HCT116 (cell line): Measurements from ENCODE around the gene MYZAP. TPM values are rescaled to one million over a fixed set of nuclear protein-coding genes. Genes with fewer than 3 reads are reported as not detected.

Experiments
- ATAC-seq: fragments of 200-7000 bp; cut with Tn5 transposase; 2 replicates; pipeline ENCODE4 v1.9.1; 2020; ENCODE audit warnings: mild to moderate bottlenecking, moderate library complexity
- BruUV-seq: library from RNA; stranded (reverse); fragments of 400-500 nt; replicated peaks from 2 replicates; lab custom pipeline; 2021; lab: Mats Ljungman, UMichigan
- CTCF ChIA-PET: fragments of 300-600 bp; sonication (Branson Sonifier 250); formaldehyde crosslinking; loops from one replicate; lab custom pipeline; 2021; ENCODE audit warnings: antibody characterized with exemption; lab: Charles Lee
- POLR2A ChIA-PET: fragments of 300-600, 350-600 bp; sonication (Branson Sonifier 250); formaldehyde crosslinking; loops from one replicate; lab custom pipeline; 2021; ENCODE audit warnings: antibody characterized with exemption; lab: Charles Lee
- RAD21 ChIA-PET, 2 experiments: fragments of 300-600 bp; sonication (Branson Sonifier 250); formaldehyde crosslinking; loops; one replicate each; lab custom pipeline; 2023; ENCODE audit warnings: low total read pairs in 2 of 2; ENCODE audit not compliant: uncharacterized antibody in 2 of 2, unreplicated experiment in 2 of 2, low non-redundant PET in 1 of 2; lab: Charles Lee
- DNase-seq: peaks from one replicate; pipeline ENCODE4 v3.0.0-alpha.2; 2010; ENCODE audit warnings: low read depth, low spot score
- H2AFZ ChIP-seq: fragments of 200-600 bp; shearing (Covaris generic), sonication (generic); 2 replicates; pipeline ENCODE4 v1.6.1; 2017; ENCODE audit warnings: low read depth, mixed run types, mixed read lengths, antibody characterized with exemption, low read length; ENCODE audit not compliant: poor library complexity, severe bottlenecking
- H3K27ac ChIP-seq: 2 replicates; pipeline ENCODE4 v1.5.1; 2012; ENCODE audit warnings: low read depth, low read length
- H3K27me3 ChIP-seq: fragments of 200-600 bp; sonication (generic); 2 replicates; pipeline ENCODE4 v1.6.1; 2016; ENCODE audit warnings: mixed run types, low read length, mixed read lengths; ENCODE audit not compliant: insufficient read depth
- H3K36me3 ChIP-seq, 2 experiments: fragments of 200-500 bp in 1 of 2; fragments of 200-600 bp in 1 of 2; sonication (Bioruptor generic) in 1 of 2; sonication (generic) in 1 of 2; 2 replicates each; pipeline versions ENCODE4 v1.5.1 to v1.6.1; 2014 to 2016; ENCODE audit warnings: low read length in 2 of 2, inconsistent platforms in 1 of 2, mixed read lengths in 1 of 2, mixed run types in 1 of 2; ENCODE audit not compliant: insufficient read depth in 2 of 2, control insufficient read depth in 1 of 2
- H3K4me1 ChIP-seq, 2 experiments: fragments of 200-600 bp in 1 of 2; sonication (generic) in 1 of 2; 2 replicates each; pipeline versions ENCODE4 v1.5.1 to v1.6.1; 2012 to 2017; ENCODE audit warnings: low read length in 2 of 2, inconsistent platforms in 1 of 2, mild to moderate bottlenecking in 1 of 2, mixed read lengths in 1 of 2, mixed run types in 1 of 2, moderate library complexity in 1 of 2; ENCODE audit not compliant: insufficient read depth in 2 of 2, control insufficient read depth in 1 of 2
- H3K4me2 ChIP-seq: fragments of 200-600 bp; sonication (generic); 2 replicates; pipeline ENCODE4 v1.6.1; 2017; ENCODE audit warnings: mixed run types, low read length, mixed read lengths
- H3K4me3 ChIP-seq, 2 experiments: fragments of 200-600 bp in 1 of 2; sonication (generic) in 1 of 2; replicated peaks in 1 of 2; 2 replicates each; pipeline ENCODE4 v1.5.1; 2011 to 2016; ENCODE audit warnings: low read length in 2 of 2, control low read depth in 1 of 2, low read depth in 1 of 2, mild to moderate bottlenecking in 1 of 2, mixed read lengths in 1 of 2, mixed run types in 1 of 2
- H3K79me2 ChIP-seq: fragments of 200-600 bp; sonication (generic); 2 replicates; pipeline ENCODE4 v1.6.1; 2017; ENCODE audit warnings: mild to moderate bottlenecking, mixed run types, low read length, moderate library complexity, mixed read lengths; ENCODE audit not compliant: insufficient read depth
- H3K9ac ChIP-seq: fragments of 200-600 bp; sonication (generic); 2 replicates; pipeline ENCODE4 v1.6.1; 2016; ENCODE audit warnings: low read length, mixed read lengths
- H3K9me2 ChIP-seq: fragments of 200-600 bp; sonication (generic), shearing (Covaris generic); 2 replicates; pipeline ENCODE4 v1.6.1; 2017; ENCODE audit warnings: mixed run types, mild to moderate bottlenecking, moderate library complexity; ENCODE audit not compliant: insufficient read depth
- H3K9me3 ChIP-seq, 2 experiments: fragments of 200-500 bp in 1 of 2; fragments of 200-600 bp in 1 of 2; sonication (Bioruptor generic) in 1 of 2; sonication (generic) in 1 of 2; 2 replicates each; pipeline ENCODE4 v1.6.1; 2014 to 2017; ENCODE audit warnings: low read length in 2 of 2, mixed read lengths in 2 of 2, inconsistent platforms in 1 of 2, low read depth in 1 of 2, mild to moderate bottlenecking in 1 of 2, mixed run types in 1 of 2, moderate library complexity in 1 of 2; ENCODE audit not compliant: control insufficient read depth in 1 of 2, insufficient read depth in 1 of 2
- H4K20me1 ChIP-seq: fragments of 200-600 bp; sonication (generic), shearing (Covaris generic); 2 replicates; pipeline ENCODE4 v1.6.1; 2017; ENCODE audit warnings: mixed run types, mild to moderate bottlenecking, moderate library complexity; ENCODE audit not compliant: insufficient read depth
- ATF3 ChIP-seq: IDR thresholded peaks from 2 replicates; pipeline ENCODE4 v1.6.1; 2012
- CBX3 ChIP-seq: IDR thresholded peaks from 2 replicates; pipeline ENCODE4 v1.6.1; 2012; ENCODE audit warnings: low read depth
- JUND ChIP-seq: IDR thresholded peaks from 2 replicates; pipeline ENCODE4 v1.6.1; 2012
- RAD21 ChIP-seq: IDR thresholded peaks from 2 replicates; pipeline ENCODE4 v1.6.1; 2012; ENCODE audit warnings: low read depth, mild to moderate bottlenecking
- SP1 ChIP-seq: IDR thresholded peaks from 2 replicates; pipeline ENCODE4 v1.6.1; 2012; ENCODE audit warnings: low read depth
- YY1 ChIP-seq: IDR thresholded peaks from 2 replicates; pipeline ENCODE4 v1.6.1; 2011; ENCODE audit warnings: low read length, low read depth, moderate library complexity, mild to moderate bottlenecking; ENCODE audit not compliant: insufficient replicate concordance; ENCODE audit errors: extremely low read depth
- ZBTB33 ChIP-seq: IDR thresholded peaks from 2 replicates; pipeline ENCODE4 v1.6.1; 2011; ENCODE audit warnings: mild to moderate bottlenecking, low read length, moderate library complexity; ENCODE audit not compliant: insufficient replicate concordance; ENCODE audit errors: extremely low read depth
- intact Hi-C: fragments of 100-400 bp; cut with micrococcal nuclease; formaldehyde crosslinking; loops from 2 replicates; pipeline ENCODE4 v1.10.0; 2022
- total RNA-seq: library from RNA; stranded (reverse); gene quantifications from one replicate; pipeline ENCODE4 v1.2.1, GENCODE V29; 2021; ENCODE audit not compliant: unreplicated experiment

MYZAP gene
- total RNA-seq, 1 experiment from 2014 or later: 5.8 TPM

- TF ChIP-seq CBX3: no peak
- no peak for TF ChIP-seq YY1
- TF ChIP-seq RAD21: no peak
- no peak for TF ChIP-seq JUND
- TF ChIP-seq ZBTB33: no peak
Observed at GRCh38 chr15:57575363-57575762, 16.3 kb upstream of the MYZAP start (continued).

- TF ChIP-seq ATF3: no peak
- no peak for TF ChIP-seq ZBTB33
- TF ChIP-seq SP1: no peak
- H3K27ac ChIP-seq: no peak overlapping the region
- no peaks in the 10 kb centered on the region for H3K27me3 ChIP-seq
- no peaks in the 10 kb centered on the region for H3K79me2 ChIP-seq
- ATAC-seq: no peak
- DNase-seq: no peak
- RAD21 ChIA-PET: no interaction called here
- H3K4me2 ChIP-seq: no peak overlapping the region
- intact Hi-C loops: no loop called here
- no peak overlapping the region for H3K9ac ChIP-seq
- H3K9me3 ChIP-seq: peaks cover 5 to 9% of the 10 kb centered on the region in 2 experiments; a peak in 2 of 4 replicates
- no peaks in the 10 kb centered on the region for H4K20me1 ChIP-seq
- POLR2A ChIA-PET: no interaction called here
- no peaks in the 10 kb centered on the region for H3K36me3 ChIP-seq
- H3K4me3 ChIP-seq: no peak overlapping the region
- H3K9me2 ChIP-seq: no peaks in the 10 kb centered on the region
- H3K4me1 ChIP-seq: no peaks in the 10 kb centered on the region
- CTCF ChIA-PET: no interaction called here
- H2AFZ ChIP-seq: no peak overlapping the region
- no TSS peak for BruUV-seq
Observed at GRCh38 chr15:57578288-57578900, 13.3 kb upstream of the MYZAP start.
